HCT116 (cell line): Measurements from ENCODE around the gene SETD5.

Source experiments
- CEBPB ChIP-seq: IDR thresholded peaks from 2 replicates; pipeline ENCODE4 v1.6.1; 2012; ENCODE audit warnings: low read depth
- EZH2phosphoT487 ChIP-seq: fragments of 200-600 bp; IDR thresholded peaks from 2 replicates; pipeline ENCODE4 v1.6.1; 2018; ENCODE audit warnings: antibody characterized with exemption, borderline replicate concordance
- POLR2A ChIP-seq: IDR thresholded peaks from 2 replicates; pipeline ENCODE4 v1.7.0; 2011; ENCODE audit warnings: borderline replicate concordance; ENCODE audit not compliant: insufficient read depth, insufficient read length; ENCODE audit errors: extremely low read depth
- POLR2AphosphoS5 ChIP-seq: IDR thresholded peaks from 2 replicates; pipeline ENCODE4 v1.6.1; 2011; ENCODE audit warnings: mild to moderate bottlenecking, low read depth, low read length, moderate library complexity
- RAD21 ChIP-seq: IDR thresholded peaks from 2 replicates; pipeline ENCODE4 v1.6.1; 2012; ENCODE audit warnings: low read depth, mild to moderate bottlenecking
- SIN3A ChIP-seq: IDR thresholded peaks from 2 replicates; pipeline ENCODE4 v1.6.1; 2012; ENCODE audit warnings: low read depth
- SRF ChIP-seq: IDR thresholded peaks from 2 replicates; pipeline ENCODE4 v1.6.1; 2012; ENCODE audit warnings: low read depth
- TCF7L2 ChIP-seq: IDR thresholded peaks from 2 replicates; pipeline ENCODE4 v1.7.0; 2011; ENCODE audit warnings: borderline replicate concordance, inconsistent platforms; ENCODE audit not compliant: insufficient read depth, insufficient read length; ENCODE audit errors: extremely low read depth
- YY1 ChIP-seq: IDR thresholded peaks from 2 replicates; pipeline ENCODE4 v1.6.1; 2011; ENCODE audit warnings: low read length, low read depth, moderate library complexity, mild to moderate bottlenecking; ENCODE audit not compliant: insufficient replicate concordance; ENCODE audit errors: extremely low read depth
- ZNF274 ChIP-seq: fragments of 200-500 bp; sonication (Bioruptor generic); IDR thresholded peaks from 2 replicates; pipeline ENCODE4 v1.6.1; 2014; ENCODE audit warnings: mild to moderate bottlenecking, low read depth, low read length, inconsistent platforms
- TF ChIP-seq, protein P1 (sequence below), 3 experiments: fragments of 200-600 bp in 1 of 3; sonication (generic) in 1 of 3; IDR thresholded peaks in 2 of 3; conservative IDR thresholded peaks in 1 of 3; 2 replicates each; pipeline ENCODE4 v1.5.1; 2012 to 2017; ENCODE audit warnings: low read depth in 2 of 3, low read length in 2 of 3, antibody characterized with exemption in 1 of 3, borderline replicate concordance in 1 of 3, control low read depth in 1 of 3, mild to moderate bottlenecking in 1 of 3, mixed read lengths in 1 of 3, mixed run types in 1 of 3, moderate library complexity in 1 of 3; ENCODE audit not compliant: insufficient read depth in 1 of 3
- TF ChIP-seq, protein P2 (sequence below): IDR thresholded peaks from 2 replicates; pipeline ENCODE4 v1.6.1; 2012; ENCODE audit warnings: low read depth
- TF ChIP-seq, protein P3 (sequence below): IDR thresholded peaks from 2 replicates; pipeline ENCODE4 v1.6.1; 2011; ENCODE audit warnings: mild to moderate bottlenecking, low read length, moderate library complexity; ENCODE audit not compliant: insufficient replicate concordance; ENCODE audit errors: extremely low read depth

DNA sequence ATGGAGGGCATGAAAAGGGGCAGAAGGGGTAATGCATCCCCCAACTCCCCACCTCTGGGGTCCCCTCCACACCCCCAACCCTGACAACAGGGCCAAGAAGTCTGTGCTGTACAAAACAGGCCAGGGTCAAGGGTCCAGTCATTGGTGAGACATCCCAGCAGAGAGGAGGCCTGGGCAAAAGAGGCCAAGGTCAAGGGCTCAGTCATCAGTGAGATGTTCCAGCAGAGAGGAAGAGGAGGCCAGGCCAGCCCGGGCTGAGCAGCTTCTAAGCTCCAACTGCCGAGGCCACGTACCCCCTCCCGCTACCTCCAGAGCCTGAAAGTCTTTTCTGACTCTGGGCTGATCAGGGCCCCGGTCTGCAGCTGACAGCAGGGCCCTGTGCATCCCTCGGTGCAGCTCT lies 103.8 kb downstream of the SETD5 start:
- TF ChIP-seq YY1 = no peak
- TF ChIP-seq, protein P1, sequence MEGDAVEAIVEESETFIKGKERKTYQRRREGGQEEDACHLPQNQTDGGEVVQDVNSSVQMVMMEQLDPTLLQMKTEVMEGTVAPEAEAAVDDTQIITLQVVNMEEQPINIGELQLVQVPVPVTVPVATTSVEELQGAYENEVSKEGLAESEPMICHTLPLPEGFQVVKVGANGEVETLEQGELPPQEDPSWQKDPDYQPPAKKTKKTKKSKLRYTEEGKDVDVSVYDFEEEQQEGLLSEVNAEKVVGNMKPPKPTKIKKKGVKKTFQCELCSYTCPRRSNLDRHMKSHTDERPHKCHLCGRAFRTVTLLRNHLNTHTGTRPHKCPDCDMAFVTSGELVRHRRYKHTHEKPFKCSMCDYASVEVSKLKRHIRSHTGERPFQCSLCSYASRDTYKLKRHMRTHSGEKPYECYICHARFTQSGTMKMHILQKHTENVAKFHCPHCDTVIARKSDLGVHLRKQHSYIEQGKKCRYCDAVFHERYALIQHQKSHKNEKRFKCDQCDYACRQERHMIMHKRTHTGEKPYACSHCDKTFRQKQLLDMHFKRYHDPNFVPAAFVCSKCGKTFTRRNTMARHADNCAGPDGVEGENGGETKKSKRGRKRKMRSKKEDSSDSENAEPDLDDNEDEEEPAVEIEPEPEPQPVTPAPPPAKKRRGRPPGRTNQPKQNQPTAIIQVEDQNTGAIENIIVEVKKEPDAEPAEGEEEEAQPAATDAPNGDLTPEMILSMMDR (IDR thresholded peaks at IDR 0.05 in 2 of 3, conservative IDR thresholded peaks at IDR 0.05 in 1 of 3; ENCODE audit: borderline replicate concordance in 1 of 3, insufficient read depth in 1 of 3, low read depth in 2 of 3, low read length in 2 of 3) = no peak
- no peak for TF ChIP-seq SIN3A
- TF ChIP-seq, protein P2, sequence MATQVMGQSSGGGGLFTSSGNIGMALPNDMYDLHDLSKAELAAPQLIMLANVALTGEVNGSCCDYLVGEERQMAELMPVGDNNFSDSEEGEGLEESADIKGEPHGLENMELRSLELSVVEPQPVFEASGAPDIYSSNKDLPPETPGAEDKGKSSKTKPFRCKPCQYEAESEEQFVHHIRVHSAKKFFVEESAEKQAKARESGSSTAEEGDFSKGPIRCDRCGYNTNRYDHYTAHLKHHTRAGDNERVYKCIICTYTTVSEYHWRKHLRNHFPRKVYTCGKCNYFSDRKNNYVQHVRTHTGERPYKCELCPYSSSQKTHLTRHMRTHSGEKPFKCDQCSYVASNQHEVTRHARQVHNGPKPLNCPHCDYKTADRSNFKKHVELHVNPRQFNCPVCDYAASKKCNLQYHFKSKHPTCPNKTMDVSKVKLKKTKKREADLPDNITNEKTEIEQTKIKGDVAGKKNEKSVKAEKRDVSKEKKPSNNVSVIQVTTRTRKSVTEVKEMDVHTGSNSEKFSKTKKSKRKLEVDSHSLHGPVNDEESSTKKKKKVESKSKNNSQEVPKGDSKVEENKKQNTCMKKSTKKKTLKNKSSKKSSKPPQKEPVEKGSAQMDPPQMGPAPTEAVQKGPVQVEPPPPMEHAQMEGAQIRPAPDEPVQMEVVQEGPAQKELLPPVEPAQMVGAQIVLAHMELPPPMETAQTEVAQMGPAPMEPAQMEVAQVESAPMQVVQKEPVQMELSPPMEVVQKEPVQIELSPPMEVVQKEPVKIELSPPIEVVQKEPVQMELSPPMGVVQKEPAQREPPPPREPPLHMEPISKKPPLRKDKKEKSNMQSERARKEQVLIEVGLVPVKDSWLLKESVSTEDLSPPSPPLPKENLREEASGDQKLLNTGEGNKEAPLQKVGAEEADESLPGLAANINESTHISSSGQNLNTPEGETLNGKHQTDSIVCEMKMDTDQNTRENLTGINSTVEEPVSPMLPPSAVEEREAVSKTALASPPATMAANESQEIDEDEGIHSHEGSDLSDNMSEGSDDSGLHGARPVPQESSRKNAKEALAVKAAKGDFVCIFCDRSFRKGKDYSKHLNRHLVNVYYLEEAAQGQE = no peak
- TF ChIP-seq, protein P3, sequence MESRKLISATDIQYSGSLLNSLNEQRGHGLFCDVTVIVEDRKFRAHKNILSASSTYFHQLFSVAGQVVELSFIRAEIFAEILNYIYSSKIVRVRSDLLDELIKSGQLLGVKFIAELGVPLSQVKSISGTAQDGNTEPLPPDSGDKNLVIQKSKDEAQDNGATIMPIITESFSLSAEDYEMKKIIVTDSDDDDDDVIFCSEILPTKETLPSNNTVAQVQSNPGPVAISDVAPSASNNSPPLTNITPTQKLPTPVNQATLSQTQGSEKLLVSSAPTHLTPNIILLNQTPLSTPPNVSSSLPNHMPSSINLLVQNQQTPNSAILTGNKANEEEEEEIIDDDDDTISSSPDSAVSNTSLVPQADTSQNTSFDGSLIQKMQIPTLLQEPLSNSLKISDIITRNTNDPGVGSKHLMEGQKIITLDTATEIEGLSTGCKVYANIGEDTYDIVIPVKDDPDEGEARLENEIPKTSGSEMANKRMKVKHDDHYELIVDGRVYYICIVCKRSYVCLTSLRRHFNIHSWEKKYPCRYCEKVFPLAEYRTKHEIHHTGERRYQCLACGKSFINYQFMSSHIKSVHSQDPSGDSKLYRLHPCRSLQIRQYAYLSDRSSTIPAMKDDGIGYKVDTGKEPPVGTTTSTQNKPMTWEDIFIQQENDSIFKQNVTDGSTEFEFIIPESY = no peak
- no peak for TF ChIP-seq POLR2AphosphoS5
- TF ChIP-seq POLR2A = no peak
- TF ChIP-seq ZNF274 = no peak
- no peak for TF ChIP-seq EZH2phosphoT487
- no peak for TF ChIP-seq RAD21
- no peak for TF ChIP-seq CEBPB
- TF ChIP-seq TCF7L2 = no peak
- TF ChIP-seq SRF = no peak
